Transverse colon (tissue), 4 donors: ENCODE measurements around the gene EFNA5.

Source experiments
- CTCF ChIP-seq, 5 experiments: fragments of 200-600 bp in 3 of 5; fragments of 450-650 bp in 2 of 5; sonication (generic) in 3 of 5; IDR thresholded peaks; 1 replicate in 2 of 5; 2 replicates in 3 of 5; pipeline ENCODE4 v1.5.1; 2016 to 2017; ENCODE audit warnings: antibody characterized with exemption in 5 of 5, inconsistent platforms in 3 of 5, mild to moderate bottlenecking in 2 of 5, moderate library complexity in 1 of 5
- EP300 ChIP-seq: sonication (generic); formaldehyde crosslinking; IDR thresholded peaks from one replicate; pipeline ENCODE4 v1.6.1; 2017; ENCODE audit warnings: antibody characterized with exemption, low read depth
- POLR2A ChIP-seq: fragments of 450-650 bp; IDR thresholded peaks from one replicate; pipeline ENCODE4 v1.6.1; 2016; ENCODE audit warnings: antibody characterized with exemption, mild to moderate bottlenecking, moderate library complexity
- POLR2AphosphoS5 ChIP-seq, 3 donors: sonication (generic); formaldehyde crosslinking; IDR thresholded peaks; one replicate each; pipeline ENCODE4 v1.6.1; 2016; ENCODE audit warnings: antibody characterized with exemption in 3 of 3

GRCh38 chr5:107466233-107466769 lies 204.4 kb downstream of the EFNA5 start:
- no peak for TF ChIP-seq CTCF (IDR thresholded peaks at IDR 0.05)
- no peak for TF ChIP-seq EP300
- no peak for TF ChIP-seq POLR2A
- TF ChIP-seq POLR2AphosphoS5 (IDR thresholded peaks at IDR 0.05) = no peak
